DND-41 (cell line): ENCODE results near the gene KRT36.

Experiments used
- ATAC-seq: fragments of 200-7000 bp; cut with Tn5 transposase; 3 replicates; pipeline ENCODE4 v1.9.1; 2021; ENCODE audit warnings: low read depth; ENCODE audit not compliant: insufficient read depth
- DNase-seq: peaks from one replicate; pipeline ENCODE4 v3.0.0-alpha.2; 2020
- H2AFZ ChIP-seq: 2 replicates; pipeline ENCODE4 v1.6.0; 2012; ENCODE audit warnings: low read depth, low read length
- H3K27ac ChIP-seq: 2 replicates; pipeline ENCODE4 v1.5.1; 2012; ENCODE audit warnings: low read length, inconsistent platforms
- H3K27me3 ChIP-seq: fragments of 200-600 bp; sonication (generic); 2 replicates; pipeline ENCODE4 v1.6.0; 2012; ENCODE audit warnings: low read length, mild to moderate bottlenecking, inconsistent platforms; ENCODE audit not compliant: insufficient read depth, poor library complexity
- H3K36me3 ChIP-seq: 2 replicates; pipeline ENCODE4 v1.5.1; 2012; ENCODE audit warnings: low read length, inconsistent platforms; ENCODE audit not compliant: insufficient read depth
- H3K4me1 ChIP-seq: 2 replicates; pipeline ENCODE4 v1.5.1; 2012; ENCODE audit warnings: mild to moderate bottlenecking, low read length; ENCODE audit not compliant: insufficient read depth
- H3K4me2 ChIP-seq: 2 replicates; pipeline ENCODE4 v1.6.0; 2012; ENCODE audit warnings: mild to moderate bottlenecking, moderate library complexity, low read length, inconsistent platforms; ENCODE audit not compliant: insufficient read depth
- H3K4me3 ChIP-seq, 2 experiments: fragments of 200-600 bp in 1 of 2; shearing (Covaris generic) in 1 of 2; 2 replicates each; pipeline ENCODE4 v1.5.1; 2012 to 2016; ENCODE audit warnings: inconsistent platforms in 2 of 2, low read length in 2 of 2, mild to moderate bottlenecking in 2 of 2, low read depth in 1 of 2, moderate library complexity in 1 of 2
- H3K79me2 ChIP-seq: 2 replicates; pipeline ENCODE4 v1.6.0; 2012; ENCODE audit warnings: low read length, inconsistent platforms; ENCODE audit not compliant: insufficient read depth
- H3K9ac ChIP-seq: 2 replicates; pipeline ENCODE4 v1.6.0; 2012; ENCODE audit warnings: low read depth, mild to moderate bottlenecking, inconsistent platforms, low read length, moderate library complexity
- H3K9me3 ChIP-seq: 2 replicates; pipeline ENCODE4 v1.5.1; 2012; ENCODE audit warnings: low read length, moderate library complexity, mild to moderate bottlenecking, inconsistent platforms; ENCODE audit not compliant: insufficient read depth, severe bottlenecking
- H4K20me1 ChIP-seq: 2 replicates; pipeline ENCODE4 v1.6.0; 2012; ENCODE audit warnings: low read length; ENCODE audit not compliant: insufficient read depth
- CTCF ChIP-seq: IDR thresholded peaks from 2 replicates; pipeline ENCODE4 v1.5.1; 2012; ENCODE audit warnings: borderline replicate concordance, low read length, moderate library complexity, mild to moderate bottlenecking; ENCODE audit not compliant: poor library complexity, severe bottlenecking; ENCODE audit errors: extremely low read depth
- EZH2 ChIP-seq: IDR thresholded peaks from 3 replicates; pipeline ENCODE4 v1.6.1; 2012; ENCODE audit warnings: borderline replicate concordance, low read depth, mild to moderate bottlenecking, moderate library complexity, low read length, inconsistent platforms; ENCODE audit not compliant: severe bottlenecking

The KRT36 gene

GRCh38 chr17:41521574-41522261 lies 32.0 kb upstream of the KRT36 start:
- no peaks in the 10 kb centered on the region for H3K79me2 ChIP-seq
- H3K27me3 ChIP-seq: peaks cover 12% of the 10 kb centered on the region
- peaks cover 2% of the 10 kb centered on the region for H4K20me1 ChIP-seq
- H3K4me1 ChIP-seq: no peaks in the 10 kb centered on the region
- no peak overlapping the region for H3K27ac ChIP-seq
- ATAC-seq (no peak), DNase-seq (no peak)
- no peak overlapping the region for H3K4me3 ChIP-seq
- no peaks in the 10 kb centered on the region for H3K36me3 ChIP-seq
- H2AFZ ChIP-seq: no peak overlapping the region
- H3K4me2 ChIP-seq: no peak overlapping the region
- H3K9me3 ChIP-seq: no peaks in the 10 kb centered on the region
- no peak overlapping the region for H3K9ac ChIP-seq
- TF ChIP-seq EZH2 (no peak), CTCF (no peak)

- Histone ChIP-seq H3K4me2 (no peak overlapping the region), H3K27ac (no peak overlapping the region)
- DNase-seq: no peak
Measured at GRCh38 chr17:41520821-41521521, 31.3 kb upstream of the KRT36 start.

GRCh38 chr17:41519501-41520224 lies 30.0 kb upstream of the KRT36 start:
- DNase-seq: no peak
- TF ChIP-seq CTCF: no peak

More at GRCh38 chr17:41520821-41521521, 31.3 kb upstream of the KRT36 start:
- Histone ChIP-seq H2AFZ (no peak overlapping the region), H3K4me1 (no peaks in the 10 kb centered on the region), H3K36me3 (no peaks in the 10 kb centered on the region), H3K9me3 (no peaks in the 10 kb centered on the region), H3K27me3 (peaks cover 12% of the 10 kb centered on the region), H3K4me3 (no peak overlapping the region), H3K9ac (no peak overlapping the region), H3K79me2 (no peaks in the 10 kb centered on the region), H4K20me1 (peaks cover 2% of the 10 kb centered on the region)
- TF ChIP-seq CTCF: no peak
- no peak for TF ChIP-seq EZH2
- ATAC-seq: no peak

More at GRCh38 chr17:41519501-41520224, 30.0 kb upstream of the KRT36 start:
- Histone ChIP-seq H3K9me3 (no peaks in the 10 kb centered on the region), H3K9ac (no peak overlapping the region), H3K27me3 (peaks cover 12% of the 10 kb centered on the region), H3K4me1 (no peaks in the 10 kb centered on the region), H2AFZ (no peak overlapping the region), H3K4me2 (no peak overlapping the region), H3K79me2 (no peaks in the 10 kb centered on the region), H3K4me3 (no peak overlapping the region), H3K27ac (no peak overlapping the region), H4K20me1 (peaks cover 2% of the 10 kb centered on the region), H3K36me3 (no peaks in the 10 kb centered on the region)
- ATAC-seq: no peak
